ENCODE results near the gene ATF7IP. TPM values are rescaled to one million over a fixed set of nuclear protein-coding genes. Genes with fewer than 3 reads are reported as not detected.
A peak's percentile ranks its signal among the peaks of the same experiment; 100 is the strongest.
"Not testable (repeated sequence)": the region's sequence is repeated elsewhere in the genome, so short reads cannot be mapped to it uniquely, and the experiment has no call there.

Gene ATF7IP
- total and polyA plus RNA-seq, 2 donors: 15.5 to 97.4 TPM

GRCh38 chr12:14390870-14391530 lies 25.5 kb downstream of the ATF7IP start:
- no peaks in the 10 kb centered on the region for H3K36me3 ChIP-seq (ENCODE audit: insufficient read depth)
- WGBS: 31% methylated on average over 3 of the region's 3 CpGs
- no peaks in the 10 kb centered on the region for H3K4me1 ChIP-seq (ENCODE audit: insufficient read depth)
- H3K4me3 ChIP-seq (ENCODE audit: low read depth, low read length): no peak overlapping the region
- DNase-seq (ENCODE audit: extremely low spot score): no peak
- H3K27ac ChIP-seq (ENCODE audit: low read depth): no peak overlapping the region

- WGBS: 47% methylated on average over 1 of the region's 1 CpG
- Histone ChIP-seq H3K27ac (ENCODE audit: low read depth) (no peak overlapping the region), H3K4me3 (ENCODE audit: low read depth, low read length) (no peak overlapping the region), H3K4me1 (ENCODE audit: insufficient read depth) (no peaks in the 10 kb centered on the region), H3K36me3 (ENCODE audit: insufficient read depth) (no peaks in the 10 kb centered on the region)
- DNase-seq (ENCODE audit: extremely low spot score): no peak
Observed at GRCh38 chr12:14393751-14394150, 28.3 kb downstream of the ATF7IP start.

- no peaks in the 10 kb centered on the region for H3K4me1 ChIP-seq (ENCODE audit: insufficient read depth)
- peak; percentile 13 for DNase-seq (ENCODE audit: extremely low spot score)
- H3K4me3 ChIP-seq (ENCODE audit: low read depth, low read length): peak overlapping the region; percentile 7
- H3K36me3 ChIP-seq (ENCODE audit: insufficient read depth): no peaks in the 10 kb centered on the region
- WGBS: 13% methylated on average over 3 of the region's 3 CpGs
- H3K27ac ChIP-seq (ENCODE audit: low read depth): peak overlapping the region; percentile 23
Observed at GRCh38 chr12:14394317-14395073, 29.0 kb downstream of the ATF7IP start.

- Histone ChIP-seq H3K4me3 (ENCODE audit: low read depth, low read length) (peak overlapping the region; percentile 7), H3K27ac (ENCODE audit: low read depth) (no peak overlapping the region), H3K36me3 (ENCODE audit: insufficient read depth) (no peaks in the 10 kb centered on the region), H3K4me1 (ENCODE audit: insufficient read depth) (no peaks in the 10 kb centered on the region)
- WGBS: 38% methylated on average over 3 of the region's 3 CpGs
- DNase-seq (ENCODE audit: extremely low spot score): no peak
Observed at GRCh38 chr12:14395074-14395778, 29.7 kb downstream of the ATF7IP start.

- H3K36me3 ChIP-seq (ENCODE audit: insufficient read depth): no peaks in the 10 kb centered on the region
- no peak overlapping the region for H3K27ac ChIP-seq (ENCODE audit: low read depth)
- WGBS: 61% methylated on average over 1 of the region's 1 CpG
- H3K4me1 ChIP-seq (ENCODE audit: insufficient read depth): no peaks in the 10 kb centered on the region
- DNase-seq (ENCODE audit: extremely low spot score): no peak
- H3K4me3 ChIP-seq (ENCODE audit: low read depth, low read length): no peak overlapping the region
Observed at GRCh38 chr12:14396071-14396470, 30.6 kb downstream of the ATF7IP start.

GRCh38 chr12:14399871-14400270 lies 34.4 kb downstream of the ATF7IP start:
- no peak for DNase-seq (ENCODE audit: extremely low spot score)
- Histone ChIP-seq H3K27ac (ENCODE audit: low read depth) (no peak overlapping the region), H3K4me1 (ENCODE audit: insufficient read depth) (no peaks in the 10 kb centered on the region), H3K4me3 (ENCODE audit: low read depth, low read length) (no peak overlapping the region), H3K36me3 (ENCODE audit: insufficient read depth) (no peaks in the 10 kb centered on the region)
- 93% methylated on average over 3 of the region's 3 CpGs for WGBS

GRCh38 chr12:14400599-14400998 lies 35.1 kb downstream of the ATF7IP start:
- WGBS: 97% methylated on average over 1 of the region's 1 CpG
- no peaks in the 10 kb centered on the region for H3K4me1 ChIP-seq (ENCODE audit: insufficient read depth)
- H3K36me3 ChIP-seq (ENCODE audit: insufficient read depth): no peaks in the 10 kb centered on the region

GRCh38 chr12:14401267-14401666 lies 35.8 kb downstream of the ATF7IP start:
- not testable (repeated sequence) for H3K4me1 ChIP-seq (ENCODE audit: insufficient read depth); H3K36me3 ChIP-seq (ENCODE audit: insufficient read depth); H3K27ac ChIP-seq (ENCODE audit: low read depth); DNase-seq (ENCODE audit: extremely low spot score); H3K4me3 ChIP-seq (ENCODE audit: low read depth, low read length)
- WGBS: 89% methylated on average over 6 of the region's 6 CpGs

More at GRCh38 chr12:14400599-14400998, 35.1 kb downstream of the ATF7IP start:
- DNase-seq (ENCODE audit: extremely low spot score): no peak
- Histone ChIP-seq H3K4me3 (ENCODE audit: low read depth, low read length) (no peak overlapping the region), H3K27ac (ENCODE audit: low read depth) (no peak overlapping the region)

GRCh38 chr12:14402697-14403096 lies 37.2 kb downstream of the ATF7IP start:
- Histone ChIP-seq H3K4me1 (ENCODE audit: insufficient read depth) (no peaks in the 10 kb centered on the region), H3K36me3 (ENCODE audit: insufficient read depth) (no peaks in the 10 kb centered on the region), H3K27ac (ENCODE audit: low read depth) (peak overlapping the region; percentile 32), H3K4me3 (ENCODE audit: low read depth, low read length) (no peak overlapping the region)
- WGBS: 79% methylated on average over 4 of the region's 4 CpGs
- no peak for DNase-seq (ENCODE audit: extremely low spot score)

GRCh38 chr12:14403293-14403692 lies 37.8 kb downstream of the ATF7IP start:
- H3K4me1 ChIP-seq (ENCODE audit: insufficient read depth): no peaks in the 10 kb centered on the region
- no peak overlapping the region for H3K27ac ChIP-seq (ENCODE audit: low read depth)
- H3K36me3 ChIP-seq (ENCODE audit: insufficient read depth): no peaks in the 10 kb centered on the region
- no peak overlapping the region for H3K4me3 ChIP-seq (ENCODE audit: low read depth, low read length)
- WGBS: 45% methylated on average over 1 of the region's 1 CpG
- DNase-seq (ENCODE audit: extremely low spot score): no peak

- no peak overlapping the region for H3K27ac ChIP-seq (ENCODE audit: low read depth)
- 21% methylated on average over 1 of the region's 1 CpG for WGBS
- H3K36me3 ChIP-seq (ENCODE audit: insufficient read depth): no peaks in the 10 kb centered on the region
- no peak overlapping the region for H3K4me3 ChIP-seq (ENCODE audit: low read depth, low read length)
- peak; percentile 77 for DNase-seq (ENCODE audit: extremely low spot score)
- no peaks in the 10 kb centered on the region for H3K4me1 ChIP-seq (ENCODE audit: insufficient read depth)
Observed at GRCh38 chr12:14403711-14404196, 38.3 kb downstream of the ATF7IP start.

GRCh38 chr12:14405407-14405806 lies 39.9 kb downstream of the ATF7IP start:
- not testable (repeated sequence) for DNase-seq (ENCODE audit: extremely low spot score); H3K4me1 ChIP-seq (ENCODE audit: insufficient read depth); H3K27ac ChIP-seq (ENCODE audit: low read depth); H3K4me3 ChIP-seq (ENCODE audit: low read depth, low read length); H3K36me3 ChIP-seq (ENCODE audit: insufficient read depth)
- 97% methylated on average over 2 of the region's 2 CpGs for WGBS

- H3K36me3 ChIP-seq (ENCODE audit: insufficient read depth): no peaks in the 10 kb centered on the region
- H3K4me1 ChIP-seq (ENCODE audit: insufficient read depth): no peaks in the 10 kb centered on the region
- 72% methylated on average over 1 of the region's 1 CpG for WGBS
- no peak overlapping the region for H3K27ac ChIP-seq (ENCODE audit: low read depth)
- H3K4me3 ChIP-seq (ENCODE audit: low read depth, low read length): no peak overlapping the region
- DNase-seq (ENCODE audit: extremely low spot score): no peak
Observed at GRCh38 chr12:14408208-14408607, 42.7 kb downstream of the ATF7IP start.

GRCh38 chr12:14410177-14410576 lies 44.7 kb downstream of the ATF7IP start:
- no peaks in the 10 kb centered on the region for H3K4me1 ChIP-seq (ENCODE audit: insufficient read depth)

More at GRCh38 chr12:14410177-14410576, 44.7 kb downstream of the ATF7IP start:
- no peak for DNase-seq (ENCODE audit: extremely low spot score)
- Histone ChIP-seq H3K27ac (ENCODE audit: low read depth) (no peak overlapping the region), H3K4me3 (ENCODE audit: low read depth, low read length) (no peak overlapping the region), H3K36me3 (ENCODE audit: insufficient read depth) (no peaks in the 10 kb centered on the region)
- 92% methylated on average over 5 of the region's 5 CpGs for WGBS

Measured in urinary bladder (tissue), 4 donors.